Endodermal cell (in vitro differentiated cells): ENCODE data around the gene JTB. TPM values are rescaled to one million over a fixed set of nuclear protein-coding genes. Genes with fewer than 3 reads are reported as not detected.
"Not testable (repeated sequence)": the region's sequence is repeated elsewhere in the genome, so short reads cannot be mapped to it uniquely, and the experiment has no call there.

Experiments used
- DNase-seq: peaks from one replicate; pipeline ENCODE4 v3.0.0-alpha.2; 2017
- H3K27ac ChIP-seq: 2 replicates; pipeline ENCODE4 v1.5.1; 2013; ENCODE audit warnings: mild to moderate bottlenecking, low read depth, low read length, moderate library complexity
- H3K27me3 ChIP-seq: 2 replicates; pipeline ENCODE4 v1.6.1; 2013; ENCODE audit warnings: mild to moderate bottlenecking, low read length, moderate library complexity; ENCODE audit not compliant: insufficient read depth, control insufficient read depth, poor library complexity, severe bottlenecking
- H3K36me3 ChIP-seq: 2 replicates; pipeline ENCODE4 v1.7.0; 2013; ENCODE audit warnings: mild to moderate bottlenecking, low read length, moderate library complexity; ENCODE audit not compliant: control insufficient read depth, insufficient read depth
- H3K4me1 ChIP-seq: one replicate; pipeline ENCODE4 v1.7.0; 2013; ENCODE audit warnings: low read length; ENCODE audit not compliant: control insufficient read depth, insufficient read depth
- H3K4me3 ChIP-seq: 2 replicates; pipeline ENCODE4 v1.5.1; 2013; ENCODE audit warnings: mild to moderate bottlenecking, low read length, moderate library complexity
- H3K9ac ChIP-seq: 2 replicates; pipeline ENCODE4 v1.6.1; 2013; ENCODE audit warnings: mild to moderate bottlenecking, low read length, moderate library complexity; ENCODE audit not compliant: poor library complexity, severe bottlenecking; ENCODE audit errors: extremely low read depth
- H3K9me3 ChIP-seq: 2 replicates; pipeline ENCODE4 v1.6.1; 2013; ENCODE audit warnings: mild to moderate bottlenecking, low read length, moderate library complexity; ENCODE audit not compliant: control insufficient read depth
- H3K27ac Mint-ChIP-seq: 2 replicates; pipeline ENCODE4 v1.8.0; 2020; ENCODE audit warnings: mixed read lengths
- H3K27me3 Mint-ChIP-seq: 2 replicates; pipeline ENCODE4 v1.8.0; 2021; ENCODE audit warnings: mild to moderate bottlenecking, mixed read lengths; ENCODE audit not compliant: insufficient read depth
- H3K36me3 Mint-ChIP-seq: 2 replicates; pipeline ENCODE4 v1.8.0; 2020; ENCODE audit warnings: low read depth, mixed read lengths
- H3K4me1 Mint-ChIP-seq: 2 replicates; pipeline ENCODE4 v1.8.0; 2020; ENCODE audit warnings: mixed read lengths
- H3K4me3 Mint-ChIP-seq: 2 replicates; pipeline ENCODE4 v1.8.0; 2020; ENCODE audit warnings: mild to moderate bottlenecking, moderate library complexity, mixed read lengths
- H3K9me3 Mint-ChIP-seq: 2 replicates; pipeline ENCODE4 v1.8.0; 2020; ENCODE audit warnings: mild to moderate bottlenecking, mixed read lengths
- CTCF ChIP-seq: fragments of 200-600 bp; sonication (generic); conservative IDR thresholded peaks from 2 replicates; pipeline ENCODE4 v1.5.0; 2021; ENCODE audit warnings: antibody characterized with exemption, mild to moderate bottlenecking
- WGBS, 2 experiments: methylation state at CpG; one replicate each; pipeline versions ENCODE4 v1.1.5 to v1.1.7; 2013; ENCODE audit warnings: missing lambda C conversion rate in 2 of 2, mixed read lengths in 1 of 2; ENCODE audit not compliant: insufficient coverage in 1 of 2, insufficient read length in 1 of 2; 5-methylcytosine and 5-hydroxymethylcytosine counted together
- total RNA-seq, 2 donors: library from RNA; stranded (reverse); fragmentation: NEBNext Ultra II Directional in 1 of 2; extraction: Animal tissue kit (Norgen Biotek cat#: 25700) in 1 of 2; gene quantifications; 2 replicates in 1 of 2; 3 replicates in 1 of 2; pipeline ENCODE4 v1.2.1, GENCODE V29; 2021

The JTB gene
- total RNA-seq, 2 donors from 2014 or later, result 63.6 to 72.8 TPM

GRCh38 chr1:153984123-153984894 is 6.8 kb upstream of the JTB start:
- Histone ChIP-seq H3K4me1 (no peaks in the 10 kb centered on the region), H3K27ac (no peak overlapping the region), H3K9ac (no peak overlapping the region), H3K9me3 (no peaks in the 10 kb centered on the region), H3K36me3 (peaks cover 22% of the 10 kb centered on the region), H3K4me3 (peak overlapping the region; percentile 89), H3K27me3 (no peaks in the 10 kb centered on the region)
- WGBS, 2 experiments, result 90 to 93% methylated on average over 3 to 6 of the region's 6 CpGs
- H3K36me3 Mint-ChIP-seq, result peaks cover 24% of the 10 kb centered on the region
- no peak for DNase-seq
- H3K4me1 Mint-ChIP-seq, result peaks cover 10% of the 10 kb centered on the region
- H3K4me3 Mint-ChIP-seq, result peak overlapping the region; percentile 94
- H3K27ac Mint-ChIP-seq, result no peak overlapping the region
- H3K27me3 Mint-ChIP-seq, result no peaks in the 10 kb centered on the region
- no peaks in the 10 kb centered on the region for H3K9me3 Mint-ChIP-seq
- peak; percentile 0 for TF ChIP-seq CTCF

GRCh38 chr1:153981735-153982134 is 4.3 kb upstream of the JTB start:
- not testable (repeated sequence) for H3K4me3 Mint-ChIP-seq, H3K9me3 Mint-ChIP-seq, H3K27me3 ChIP-seq, H3K27ac ChIP-seq, H3K4me3 ChIP-seq, H3K9ac ChIP-seq, H3K9me3 ChIP-seq, H3K4me1 ChIP-seq, H3K27me3 Mint-ChIP-seq, DNase-seq, H3K27ac Mint-ChIP-seq
- peaks cover 13% of the 10 kb centered on the region for H3K4me1 Mint-ChIP-seq
- H3K36me3 ChIP-seq, result peaks cover 29% of the 10 kb centered on the region
- peaks cover 28% of the 10 kb centered on the region for H3K36me3 Mint-ChIP-seq
- 92% methylated on average over 2 of the region's 2 CpGs; no CpG with 5 or more reads in 1 of the 2 experiments for WGBS, 2 experiments

GRCh38 chr1:153979091-153979490 is 1.6 kb upstream of the JTB start:
- not testable (repeated sequence) for DNase-seq, H3K27me3 Mint-ChIP-seq, H3K9me3 ChIP-seq, H3K9ac ChIP-seq, H3K27me3 ChIP-seq, H3K4me3 Mint-ChIP-seq, H3K4me1 ChIP-seq, H3K27ac Mint-ChIP-seq, H3K27ac ChIP-seq, H3K9me3 Mint-ChIP-seq, H3K4me3 ChIP-seq
- peaks cover 44% of the 10 kb centered on the region for H3K36me3 ChIP-seq
- H3K4me1 Mint-ChIP-seq, result peaks cover 16% of the 10 kb centered on the region
- peaks cover 44% of the 10 kb centered on the region for H3K36me3 Mint-ChIP-seq
- WGBS, 2 experiments, result 92 to 94% methylated on average over 8 to 12 of the region's 12 CpGs

- Mint-ChIP-seq H3K36me3 (peaks cover 45% of the 10 kb centered on the region), H3K9me3 (no peaks in the 10 kb centered on the region), H3K4me3 (peak overlapping the region; percentile 87), H3K27me3 (no peaks in the 10 kb centered on the region), H3K27ac (peak overlapping the region; percentile 93), H3K4me1 (peaks cover 16% of the 10 kb centered on the region)
- Histone ChIP-seq H3K27ac (no peak overlapping the region), H3K27me3 (no peaks in the 10 kb centered on the region), H3K9ac (peak overlapping the region; percentile 89), H3K4me1 (no peaks in the 10 kb centered on the region), H3K36me3 (peaks cover 48% of the 10 kb centered on the region), H3K4me3 (peak overlapping the region; percentile 100), H3K9me3 (no peaks in the 10 kb centered on the region)
- DNase-seq, result no peak
- TF ChIP-seq CTCF, result no peak
- 85 to 89% methylated on average over 8 to 9 of the region's 9 CpGs for WGBS, 2 experiments
Observed at GRCh38 chr1:153978274-153978909, 918 bp upstream of the JTB start.
